Neural progenitor cell (in vitro differentiated cells): ENCODE measurements around the gene GDPD3. TPM values are rescaled to one million over a fixed set of nuclear protein-coding genes. Genes with fewer than 3 reads are reported as not detected.
A peak's percentile ranks its signal among the peaks of the same experiment; 100 is the strongest.

ENCODE experiments used
- DNase-seq: peaks from one replicate; pipeline ENCODE4 v3.0.0-alpha.2; 2016; ENCODE audit warnings: low spot score
- H2AFZ ChIP-seq: fragments of 200-600 bp; sonication (generic); replicated peaks from 2 replicates; pipeline ENCODE4 v1.6.1; 2016; ENCODE audit warnings: antibody characterized with exemption
- H3F3A ChIP-seq: fragments of 200-600 bp; sonication (generic); 2 replicates; pipeline ENCODE4 v1.6.1; 2016; ENCODE audit warnings: antibody characterized with exemption, low read depth
- H3K27ac ChIP-seq: fragments of 200-600 bp; sonication (generic); 2 replicates; pipeline ENCODE4 v1.5.1; 2016; ENCODE audit warnings: mild to moderate bottlenecking
- H3K27me3 ChIP-seq: fragments of 200-600 bp; sonication (generic); 2 replicates; pipeline ENCODE4 v1.6.1; 2016; ENCODE audit warnings: mild to moderate bottlenecking, moderate library complexity
- H3K36me3 ChIP-seq: fragments of 200-600 bp; sonication (generic); 2 replicates; pipeline ENCODE4 v1.5.1; 2016
- H3K4me1 ChIP-seq: fragments of 200-600 bp; sonication (generic); 2 replicates; pipeline ENCODE4 v1.6.1; 2016; ENCODE audit warnings: mixed run types
- H3K4me2 ChIP-seq: fragments of 200-600 bp; sonication (generic); 2 replicates; pipeline ENCODE4 v1.6.1; 2016
- H3K4me3 ChIP-seq: fragments of 200-600 bp; sonication (generic); 2 replicates; pipeline ENCODE4 v1.5.1; 2016
- H3K79me2 ChIP-seq: fragments of 200-600 bp; sonication (generic); 2 replicates; pipeline ENCODE4 v1.6.1; 2016; ENCODE audit warnings: low read depth
- H3K9ac ChIP-seq: fragments of 200-600 bp; sonication (generic); 2 replicates; pipeline ENCODE4 v1.6.1; 2016
- H3K9me3 ChIP-seq: fragments of 200-600 bp; sonication (generic); 2 replicates; pipeline ENCODE4 v1.5.1; 2016; ENCODE audit warnings: low read depth
- H4K20me1 ChIP-seq: fragments of 200-600 bp; sonication (generic); 2 replicates; pipeline ENCODE4 v1.6.1; 2016; ENCODE audit warnings: low read depth
- H3K27ac Mint-ChIP-seq: 3 replicates; pipeline ENCODE4 v1.8.0; 2021; ENCODE audit warnings: mixed read lengths
- H3K27me3 Mint-ChIP-seq: 2 replicates; pipeline ENCODE4 v1.8.0; 2022; ENCODE audit warnings: low read depth, mild to moderate bottlenecking, inconsistent platforms, moderate library complexity, mixed read lengths; ENCODE audit not compliant: insufficient read depth
- H3K36me3 Mint-ChIP-seq: 3 replicates; pipeline ENCODE4 v1.8.0; 2021; ENCODE audit warnings: mixed read lengths
- H3K4me1 Mint-ChIP-seq: 3 replicates; pipeline ENCODE4 v1.8.0; 2021; ENCODE audit warnings: mixed read lengths
- H3K4me3 Mint-ChIP-seq: 3 replicates; pipeline ENCODE4 v1.8.0; 2021; ENCODE audit warnings: mild to moderate bottlenecking, moderate library complexity, mixed read lengths
- H3K9me3 Mint-ChIP-seq: 3 replicates; pipeline ENCODE4 v1.8.0; 2020; ENCODE audit warnings: mixed read lengths
- EZH2 ChIP-seq: fragments of 200-600 bp; sonication (generic); IDR thresholded peaks from 2 replicates; pipeline ENCODE4 v1.6.1; 2017; ENCODE audit warnings: antibody characterized with exemption, mild to moderate bottlenecking, moderate library complexity
- EZH2phosphoT487 ChIP-seq: fragments of 200-600 bp; sonication (generic); IDR thresholded peaks from 2 replicates; pipeline ENCODE4 v1.6.1; 2017; ENCODE audit warnings: antibody characterized with exemption
- total RNA-seq: library from RNA; depleted of rRNA; stranded (reverse); fragments of >200 nt; gene quantifications from 2 replicates; pipeline ENCODE4 v1.2.3, GENCODE V29; 2015; ENCODE audit warnings: low replicate concordance
- TF ChIP-seq, protein P1 (sequence below): fragments of 200-600 bp; sonication (generic); IDR thresholded peaks from 2 replicates; pipeline ENCODE4 v1.5.1; 2017; ENCODE audit warnings: antibody characterized with exemption, mild to moderate bottlenecking

GDPD3 gene
- total RNA-seq, 1 donor from 2014 or later = 0.13 TPM

DNA sequence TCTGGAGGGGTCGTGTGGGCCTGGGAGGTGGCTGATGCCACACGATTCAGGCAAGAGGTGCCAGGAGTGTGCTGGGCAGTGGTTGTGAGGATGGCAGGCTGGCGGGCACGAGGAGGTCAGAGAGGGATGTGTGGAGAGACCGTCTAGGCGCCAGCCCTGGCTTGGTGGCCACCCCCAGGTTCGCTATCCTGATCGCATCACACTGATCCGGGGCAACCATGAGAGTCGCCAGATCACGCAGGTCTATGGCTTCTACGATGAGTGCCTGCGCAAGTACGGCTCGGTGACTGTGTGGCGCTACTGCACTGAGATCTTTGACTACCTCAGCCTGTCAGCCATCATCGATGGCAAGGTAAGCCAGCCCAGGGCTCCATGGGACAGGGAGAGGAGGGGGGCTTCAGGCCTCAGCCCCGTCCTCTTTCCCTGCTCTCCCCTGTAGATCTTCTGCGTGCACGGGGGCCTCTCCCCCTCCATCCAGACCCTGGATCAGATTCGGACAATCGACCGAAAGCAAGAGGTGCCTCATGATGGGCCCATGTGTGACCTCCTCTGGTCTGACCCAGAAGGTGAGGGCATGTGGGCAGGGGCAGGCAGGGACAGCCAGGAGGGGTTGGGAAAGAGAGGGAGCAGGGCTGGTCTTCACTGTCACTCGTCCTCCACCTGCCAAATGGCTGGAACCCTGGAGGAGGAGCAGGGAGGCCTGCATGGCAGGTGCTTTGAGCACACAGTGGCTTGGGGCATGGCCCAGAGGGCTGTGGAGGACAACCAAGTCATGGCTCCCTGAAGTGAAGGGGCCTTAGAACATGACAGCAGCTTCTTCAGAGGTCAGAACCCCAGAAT lies 29.9 kb downstream of the GDPD3 start:
- Histone ChIP-seq H3F3A (peaks cover 5% of the 10 kb centered on the region), H3K27me3 (no peaks in the 10 kb centered on the region), H4K20me1 (peaks cover 5% of the 10 kb centered on the region), H3K27ac (no peak overlapping the region), H2AFZ (no peak overlapping the region), H3K9ac (no peak overlapping the region), H3K4me2 (no peak overlapping the region), H3K36me3 (no peaks in the 10 kb centered on the region), H3K79me2 (peaks cover 22% of the 10 kb centered on the region), H3K4me3 (no peak overlapping the region), H3K4me1 (no peaks in the 10 kb centered on the region), H3K9me3 (no peaks in the 10 kb centered on the region)
- DNase-seq = no peak
- H3K27me3 Mint-ChIP-seq = peaks cover 11% of the 10 kb centered on the region
- no peak for TF ChIP-seq EZH2phosphoT487
- TF ChIP-seq, protein P1, sequence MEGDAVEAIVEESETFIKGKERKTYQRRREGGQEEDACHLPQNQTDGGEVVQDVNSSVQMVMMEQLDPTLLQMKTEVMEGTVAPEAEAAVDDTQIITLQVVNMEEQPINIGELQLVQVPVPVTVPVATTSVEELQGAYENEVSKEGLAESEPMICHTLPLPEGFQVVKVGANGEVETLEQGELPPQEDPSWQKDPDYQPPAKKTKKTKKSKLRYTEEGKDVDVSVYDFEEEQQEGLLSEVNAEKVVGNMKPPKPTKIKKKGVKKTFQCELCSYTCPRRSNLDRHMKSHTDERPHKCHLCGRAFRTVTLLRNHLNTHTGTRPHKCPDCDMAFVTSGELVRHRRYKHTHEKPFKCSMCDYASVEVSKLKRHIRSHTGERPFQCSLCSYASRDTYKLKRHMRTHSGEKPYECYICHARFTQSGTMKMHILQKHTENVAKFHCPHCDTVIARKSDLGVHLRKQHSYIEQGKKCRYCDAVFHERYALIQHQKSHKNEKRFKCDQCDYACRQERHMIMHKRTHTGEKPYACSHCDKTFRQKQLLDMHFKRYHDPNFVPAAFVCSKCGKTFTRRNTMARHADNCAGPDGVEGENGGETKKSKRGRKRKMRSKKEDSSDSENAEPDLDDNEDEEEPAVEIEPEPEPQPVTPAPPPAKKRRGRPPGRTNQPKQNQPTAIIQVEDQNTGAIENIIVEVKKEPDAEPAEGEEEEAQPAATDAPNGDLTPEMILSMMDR = no peak
- no peak for TF ChIP-seq EZH2
- H3K4me3 Mint-ChIP-seq = no peak overlapping the region
- no peaks in the 10 kb centered on the region for H3K9me3 Mint-ChIP-seq
- H3K27ac Mint-ChIP-seq = no peak overlapping the region
- H3K4me1 Mint-ChIP-seq = no peaks in the 10 kb centered on the region
- H3K36me3 Mint-ChIP-seq = peaks cover 19% of the 10 kb centered on the region

DNA sequence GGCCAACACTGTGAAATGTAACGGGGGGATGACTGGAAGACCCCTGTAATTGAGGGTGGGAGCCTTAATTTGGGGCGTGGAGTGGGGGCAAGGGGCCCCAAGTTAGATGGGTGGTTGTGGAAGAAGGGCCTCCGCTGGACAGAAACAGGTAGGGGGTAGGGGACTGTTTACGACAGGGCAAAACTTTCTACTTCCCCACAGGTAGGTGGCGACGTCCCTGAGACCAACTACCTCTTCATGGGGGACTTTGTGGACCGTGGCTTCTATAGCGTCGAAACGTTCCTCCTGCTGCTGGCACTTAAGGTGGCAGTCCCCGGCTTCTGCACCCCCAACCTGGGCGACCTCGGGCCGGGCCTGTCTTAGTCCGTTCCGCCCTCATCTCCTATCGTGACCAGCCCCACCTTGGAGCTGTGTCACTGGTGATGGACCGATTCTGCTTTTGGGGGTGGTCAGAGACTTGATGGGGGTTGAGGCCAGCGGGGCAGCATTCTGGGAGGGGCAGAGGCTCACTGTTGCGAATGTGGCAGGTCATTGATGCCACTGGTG lies 30.7 kb downstream of the GDPD3 start:
- DNase-seq = no peak
- no peaks in the 10 kb centered on the region for H3K9me3 ChIP-seq
- no peaks in the 10 kb centered on the region for H3F3A ChIP-seq
- H3K4me3 ChIP-seq = no peak overlapping the region
- no peak overlapping the region for H2AFZ ChIP-seq
- Mint-ChIP-seq H3K9me3 (no peaks in the 10 kb centered on the region), H3K36me3 (peaks cover 19% of the 10 kb centered on the region), H3K27me3 (peaks cover 11% of the 10 kb centered on the region), H3K27ac (no peak overlapping the region), H3K4me3 (no peak overlapping the region), H3K4me1 (peaks cover 6% of the 10 kb centered on the region)
- H3K27me3 ChIP-seq = no peaks in the 10 kb centered on the region
- peaks cover 13% of the 10 kb centered on the region for H4K20me1 ChIP-seq
- TF ChIP-seq EZH2 = no peak
- TF ChIP-seq EZH2phosphoT487 = no peak
- TF ChIP-seq, protein P1 = peak; percentile 6
- H3K79me2 ChIP-seq = peaks cover 31% of the 10 kb centered on the region
- no peak overlapping the region for H3K4me2 ChIP-seq
- H3K36me3 ChIP-seq = no peaks in the 10 kb centered on the region
- H3K27ac ChIP-seq = no peak overlapping the region
- H3K4me1 ChIP-seq = no peaks in the 10 kb centered on the region
- H3K9ac ChIP-seq = no peak overlapping the region

DNA sequence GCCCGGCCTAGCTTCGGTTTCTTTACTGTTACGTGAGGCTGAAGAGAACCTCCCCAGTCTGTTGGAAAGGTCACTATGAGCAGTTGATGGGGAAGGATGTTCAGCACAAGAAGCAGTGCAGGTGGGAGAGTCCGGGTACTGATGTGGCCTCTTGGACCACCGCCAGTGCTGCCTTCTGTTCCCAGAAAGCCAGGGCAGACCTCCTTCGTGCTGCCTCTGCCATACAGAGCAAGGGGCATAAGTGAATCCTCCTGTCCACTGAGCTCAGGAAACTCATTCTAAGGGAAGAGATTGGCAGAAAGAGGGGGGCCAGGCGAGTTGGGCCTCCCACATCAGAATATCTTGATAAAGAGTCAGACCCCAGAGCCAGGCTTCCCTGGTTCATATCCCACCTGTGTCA lies 33.9 kb downstream of the GDPD3 start:
- Histone ChIP-seq H4K20me1 (peaks cover 30% of the 10 kb centered on the region), H3K36me3 (no peaks in the 10 kb centered on the region), H2AFZ (no peak overlapping the region), H3K9ac (no peak overlapping the region), H3K4me1 (peaks cover 10% of the 10 kb centered on the region), H3F3A (peaks cover 12% of the 10 kb centered on the region), H3K4me3 (no peak overlapping the region), H3K4me2 (no peak overlapping the region), H3K9me3 (no peaks in the 10 kb centered on the region), H3K79me2 (peaks cover 48% of the 10 kb centered on the region), H3K27ac (no peak overlapping the region), H3K27me3 (no peaks in the 10 kb centered on the region)
- Mint-ChIP-seq H3K9me3 (no peaks in the 10 kb centered on the region), H3K4me1 (peaks cover 21% of the 10 kb centered on the region), H3K4me3 (peak overlapping the region; percentile 31), H3K27me3 (peaks cover 11% of the 10 kb centered on the region), H3K27ac (no peak overlapping the region), H3K36me3 (peaks cover 22% of the 10 kb centered on the region)
- TF ChIP-seq, protein P1 = no peak
- TF ChIP-seq EZH2phosphoT487 (no peak), EZH2 (no peak)
- DNase-seq = no peak
